Thoracic aorta (tissue), 2 donors: Measurements from ENCODE around the gene AP2A1. TPM values are rescaled to one million over a fixed set of nuclear protein-coding genes. Genes with fewer than 3 reads are reported as not detected.

Experiments used
- ATAC-seq: fragments of 150-250 bp; one replicate; pipeline ENCODE4 v1.8.0; 2017; ENCODE audit warnings: low read depth; ENCODE audit not compliant: insufficient number of reproducible peaks, low FRiP score
- DNase-seq: peaks from one replicate; pipeline ENCODE4 v3.0.0-alpha.2; 2020; ENCODE audit warnings: low spot score
- H3K27ac ChIP-seq, 2 donors: fragments of 200-600 bp; sonication (generic); 1 replicate in 1 of 2; 2 replicates in 1 of 2; pipeline ENCODE4 v1.5.1; 2016; ENCODE audit warnings: mild to moderate bottlenecking in 2 of 2, moderate library complexity in 2 of 2
- H3K27me3 ChIP-seq: fragments of 200-600 bp; sonication (generic); replicated peaks from 2 replicates; pipeline ENCODE4 v1.6.0; 2016; ENCODE audit warnings: mild to moderate bottlenecking; ENCODE audit not compliant: insufficient read depth
- H3K36me3 ChIP-seq: fragments of 200-600 bp; sonication (generic); one replicate; pipeline ENCODE4 v1.5.1; 2016
- H3K4me1 ChIP-seq, 2 donors: fragments of 200-600 bp; sonication (generic); 1 replicate in 1 of 2; 2 replicates in 1 of 2; pipeline versions ENCODE4 v1.5.1 to v1.6.0; 2016; ENCODE audit warnings: low read depth in 2 of 2, mild to moderate bottlenecking in 1 of 2; ENCODE audit not compliant: control insufficient read depth in 1 of 2
- H3K4me3 ChIP-seq: fragments of 200-600 bp; sonication (generic); 2 replicates; pipeline ENCODE4 v1.5.1; 2016; ENCODE audit warnings: mild to moderate bottlenecking
- H3K9me3 ChIP-seq: fragments of 200-600 bp; sonication (generic); 2 replicates; pipeline ENCODE4 v1.5.1; 2016
- CTCF ChIP-seq: fragments of 200-600 bp; sonication (generic); IDR thresholded peaks from one replicate; pipeline ENCODE4 v1.5.1; 2019; ENCODE audit warnings: antibody characterized with exemption
- total RNA-seq, 2 donors: library from RNA; depleted of rRNA; stranded (reverse); fragments of >200 nt; gene quantifications; one replicate each; pipeline versions ENCODE4 v1.1.0 to v1.2.3, GENCODE V29; 2016

Gene AP2A1
- total RNA-seq, 2 donors from 2014 or later: 81.1 to 89.7 TPM

GRCh38 chr19:49758292-49758691 lies 8.5 kb upstream of the AP2A1 start:
- H3K4me3 ChIP-seq: no peak overlapping the region
- no peaks in the 10 kb centered on the region for H3K27me3 ChIP-seq
- ATAC-seq (no peak), DNase-seq (no peak)
- TF ChIP-seq CTCF: no peak
- H3K4me1 ChIP-seq: no peaks in the 10 kb centered on the region
- no peaks in the 10 kb centered on the region for H3K36me3 ChIP-seq
- H3K27ac ChIP-seq: no peak overlapping the region
- peaks cover 7% of the 10 kb centered on the region for H3K9me3 ChIP-seq

- no peak for TF ChIP-seq CTCF
- H3K27ac ChIP-seq: peak overlapping the region in 1 of 2 donors; percentile 15
- no peak overlapping the region for H3K4me3 ChIP-seq
- DNase-seq (no peak), ATAC-seq (no peak)
- H3K36me3 ChIP-seq: no peaks in the 10 kb centered on the region
- no peaks in the 10 kb centered on the region for H3K27me3 ChIP-seq
- peaks cover 7% of the 10 kb centered on the region in 2 donors for H3K4me1 ChIP-seq
- peaks cover under 1% of the 10 kb centered on the region for H3K9me3 ChIP-seq
Observed at GRCh38 chr19:49761249-49761624, 5.6 kb upstream of the AP2A1 start.

GRCh38 chr19:49761625-49762311 lies 5.0 kb upstream of the AP2A1 start:
- TF ChIP-seq CTCF: no peak
- DNase-seq (no peak), ATAC-seq (no peak)
- Histone ChIP-seq H3K4me3 (no peak overlapping the region), H3K27ac (peak overlapping the region in 1 of 2 donors; percentile 15), H3K27me3 (no peaks in the 10 kb centered on the region), H3K9me3 (no peaks in the 10 kb centered on the region), H3K36me3 (no peaks in the 10 kb centered on the region), H3K4me1 (peaks cover 7% of the 10 kb centered on the region in 2 donors)

- DNase-seq (no peak), ATAC-seq (no peak)
- Histone ChIP-seq H3K9me3 (no peaks in the 10 kb centered on the region), H3K36me3 (no peaks in the 10 kb centered on the region), H3K27me3 (no peaks in the 10 kb centered on the region), H3K4me3 (no peak within 1 kb of the TSS), H3K4me1 (peaks cover 14% of the 10 kb centered on the region in 2 donors), H3K27ac (no peak within 1 kb of the TSS)
- no peak for TF ChIP-seq CTCF
Observed at GRCh38 chr19:49763230-49763629, 3.6 kb upstream of the AP2A1 start, which contains the start of gene TSKS. TSS of gene TSKS (minus strand) at chr19:49763306. CDS start at chr19:49763247, 59 bp downstream.

- no peaks in the 10 kb centered on the region for H3K9me3 ChIP-seq
- ATAC-seq: no peak
- H3K27ac ChIP-seq: no peak overlapping the region
Observed at GRCh38 chr19:49764341-49764740, 2.5 kb upstream of the AP2A1 start.

More at GRCh38 chr19:49764341-49764740, 2.5 kb upstream of the AP2A1 start:
- Histone ChIP-seq H3K36me3 (no peaks in the 10 kb centered on the region), H3K27me3 (no peaks in the 10 kb centered on the region), H3K4me1 (peaks cover 19 to 26% of the 10 kb centered on the region in 2 donors), H3K4me3 (no peak overlapping the region)
- no peak for DNase-seq
- TF ChIP-seq CTCF: no peak
